Measurements from ENCODE around the gene RUFY1.
"Not testable (repeated sequence)": the region's sequence is repeated elsewhere in the genome, so short reads cannot be mapped to it uniquely, and the experiment has no call there.

The RUFY1 gene, protein sequence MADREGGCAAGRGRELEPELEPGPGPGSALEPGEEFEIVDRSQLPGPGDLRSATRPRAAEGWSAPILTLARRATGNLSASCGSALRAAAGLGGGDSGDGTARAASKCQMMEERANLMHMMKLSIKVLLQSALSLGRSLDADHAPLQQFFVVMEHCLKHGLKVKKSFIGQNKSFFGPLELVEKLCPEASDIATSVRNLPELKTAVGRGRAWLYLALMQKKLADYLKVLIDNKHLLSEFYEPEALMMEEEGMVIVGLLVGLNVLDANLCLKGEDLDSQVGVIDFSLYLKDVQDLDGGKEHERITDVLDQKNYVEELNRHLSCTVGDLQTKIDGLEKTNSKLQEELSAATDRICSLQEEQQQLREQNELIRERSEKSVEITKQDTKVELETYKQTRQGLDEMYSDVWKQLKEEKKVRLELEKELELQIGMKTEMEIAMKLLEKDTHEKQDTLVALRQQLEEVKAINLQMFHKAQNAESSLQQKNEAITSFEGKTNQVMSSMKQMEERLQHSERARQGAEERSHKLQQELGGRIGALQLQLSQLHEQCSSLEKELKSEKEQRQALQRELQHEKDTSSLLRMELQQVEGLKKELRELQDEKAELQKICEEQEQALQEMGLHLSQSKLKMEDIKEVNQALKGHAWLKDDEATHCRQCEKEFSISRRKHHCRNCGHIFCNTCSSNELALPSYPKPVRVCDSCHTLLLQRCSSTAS

GRCh38 chr5:179550511-179551342, at the start of gene RUFY1:
Gene RUFY1, plus strand, starts transcription at chr5:179550554. Its CDS starts 16 bp downstream, at chr5:179550570.
- DNase-seq, result peak; percentile 81

DNA sequence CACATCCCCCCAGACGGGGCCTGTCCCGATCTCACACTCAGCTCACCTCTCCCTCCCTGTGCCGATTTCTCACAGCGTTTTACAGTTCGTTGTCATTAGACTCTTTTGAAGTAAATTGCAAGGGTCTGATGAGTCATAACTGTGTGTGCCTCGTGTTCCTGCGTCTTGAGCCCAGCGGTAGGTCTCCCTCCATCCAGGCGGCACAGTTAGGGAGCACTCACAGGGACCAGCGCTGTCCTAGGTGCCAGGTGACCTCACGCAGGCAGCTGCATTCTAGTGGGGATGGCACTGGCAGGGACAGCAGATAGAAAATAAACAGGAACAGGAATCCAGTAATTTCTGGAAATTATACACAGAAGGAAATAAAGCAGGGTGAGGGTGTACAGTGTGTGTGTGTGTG, 48.4 kb upstream of the RUFY1 start:
- not testable (repeated sequence) for DNase-seq

DNA sequence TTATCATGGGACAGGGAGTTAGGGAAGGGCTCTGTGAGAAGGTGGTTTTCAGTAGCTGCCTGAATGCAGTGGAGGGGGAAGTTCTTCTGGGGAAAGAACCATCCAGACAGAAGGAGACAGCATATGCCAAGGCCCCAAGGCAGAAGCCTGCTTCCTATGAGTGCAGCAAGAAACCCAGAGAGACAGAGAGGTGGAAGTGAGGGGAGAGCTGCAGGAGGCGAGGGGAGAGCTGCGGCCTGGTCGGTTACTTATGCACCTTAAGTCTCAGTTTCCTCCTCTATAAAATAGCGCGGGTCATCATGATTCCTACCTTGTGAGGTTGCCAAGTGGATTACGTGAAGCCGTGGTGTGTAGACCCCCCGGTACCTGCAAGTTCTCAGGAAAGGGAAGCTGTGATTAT, 47.9 kb upstream of the RUFY1 start:
- not testable (repeated sequence) for DNase-seq

DNA sequence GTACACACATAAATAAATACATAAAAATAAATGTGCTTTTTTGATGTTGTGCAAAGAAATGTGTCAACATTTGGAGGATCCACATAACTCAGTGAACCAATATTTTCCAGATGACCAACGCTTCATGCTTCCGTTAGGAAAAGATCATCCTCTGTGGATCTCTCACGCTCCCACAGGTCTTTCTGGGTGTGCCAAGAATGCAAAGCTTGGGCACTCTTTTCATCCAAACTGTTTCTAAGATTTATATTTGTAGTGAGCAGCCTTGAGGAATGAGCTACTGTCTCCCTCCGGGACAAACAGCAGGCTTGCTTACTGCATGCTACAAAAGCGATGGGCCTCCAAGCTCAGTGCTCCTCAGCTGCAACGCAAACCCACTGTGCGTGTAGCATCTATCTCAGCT, 46.2 kb upstream of the RUFY1 start:
- no peak for DNase-seq

- no peak for DNase-seq
These were observed 45.6 kb upstream of the RUFY1 start for GRCh38 chr5:179504600-179505396.

DNA sequence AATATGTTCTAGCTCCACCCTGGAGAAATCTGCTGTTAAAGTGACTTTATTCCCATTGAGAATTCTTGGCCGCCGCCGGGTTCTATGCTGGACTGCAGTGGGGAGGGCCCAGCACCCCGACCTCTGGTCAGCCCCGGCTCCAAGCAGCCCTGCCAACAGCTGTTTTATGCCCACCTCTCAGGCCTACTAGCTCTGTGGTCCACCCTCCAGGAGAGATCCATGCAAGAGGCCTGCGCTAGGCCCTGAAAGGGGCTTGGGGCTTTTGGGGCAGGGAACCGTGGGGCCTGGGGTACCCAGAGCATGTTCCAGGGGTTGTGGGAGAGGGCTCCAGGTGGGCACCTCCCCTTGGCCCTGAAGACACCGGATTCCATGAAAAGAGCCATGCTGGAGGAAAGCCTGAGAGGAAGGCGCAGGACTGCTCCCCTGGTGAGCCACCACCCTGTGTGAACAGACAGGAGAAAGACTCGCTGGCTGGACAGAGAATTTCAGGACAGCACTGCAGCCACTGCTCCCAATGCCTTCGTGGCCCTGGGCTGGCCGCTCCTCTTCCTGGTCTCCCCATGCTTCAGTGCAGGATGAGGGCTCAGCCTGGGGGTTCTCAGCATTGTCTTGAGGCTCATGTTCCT, 44.6 kb upstream of the RUFY1 start:
- DNase-seq, result no peak

DNA sequence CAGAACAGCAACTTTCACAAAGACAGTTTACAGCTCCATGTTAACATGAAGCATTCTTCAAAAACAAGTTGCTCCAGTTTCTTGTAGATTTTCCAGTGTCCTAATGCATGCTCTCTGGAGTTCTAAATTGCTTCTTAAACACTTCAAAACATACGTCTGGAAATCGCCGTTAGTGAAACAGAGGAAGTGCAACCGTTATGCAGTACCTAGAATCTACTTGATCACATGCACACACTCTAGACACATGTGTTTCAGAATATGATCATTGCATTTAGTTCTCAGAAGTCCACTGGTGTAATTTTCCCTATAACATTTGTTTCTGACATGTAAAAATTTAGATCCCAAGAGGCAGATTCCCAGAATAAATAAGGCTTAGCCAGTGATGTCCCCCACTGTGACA, 41.1 kb upstream of the RUFY1 start:
- DNase-seq, result no peak

DNA sequence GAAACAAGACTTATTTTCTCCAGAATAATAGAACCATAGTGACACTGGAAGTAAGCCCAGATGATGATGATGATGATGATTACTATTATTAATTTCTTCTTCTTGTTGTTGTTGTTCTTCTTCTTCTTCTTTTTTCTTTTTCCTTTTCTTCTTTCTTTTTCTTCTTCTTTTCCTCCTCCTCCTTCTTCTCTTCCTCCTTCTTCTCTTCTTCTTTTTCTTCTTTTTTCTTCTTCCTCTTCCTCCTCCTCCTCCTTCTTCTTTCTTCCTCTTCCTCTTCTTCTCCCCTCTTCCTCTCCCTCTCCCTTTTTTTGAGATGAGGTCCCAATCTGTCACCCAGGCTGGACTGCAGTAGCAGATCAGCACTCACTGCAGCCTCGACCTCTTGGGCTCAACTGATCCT, 40.5 kb upstream of the RUFY1 start:
- no peak for DNase-seq

DNA sequence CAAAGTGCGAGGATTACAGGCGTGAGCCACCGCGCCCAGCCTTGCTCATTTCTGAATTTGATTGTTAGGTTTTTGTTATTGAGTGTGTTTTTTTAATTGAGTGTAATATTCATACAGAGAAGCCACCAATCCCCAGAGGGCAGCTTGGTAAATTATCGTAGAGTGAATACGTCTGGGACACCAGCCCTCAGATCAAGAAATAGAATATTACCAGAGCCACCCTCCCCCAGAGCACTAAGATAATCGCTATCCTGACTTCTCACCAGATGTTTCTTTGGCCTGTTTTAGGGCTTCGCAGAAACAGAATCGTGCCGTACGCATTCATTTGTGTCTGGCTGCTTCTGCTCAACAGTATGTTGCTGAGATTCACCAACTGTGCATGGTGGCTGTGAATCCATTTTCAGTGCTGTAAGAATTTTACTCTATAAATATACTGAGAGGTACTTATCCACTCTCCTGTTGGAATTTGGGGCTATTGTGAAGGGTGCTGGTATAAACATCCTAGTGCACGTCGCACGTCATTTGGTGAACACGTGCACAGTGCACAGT, 37.8 kb upstream of the RUFY1 start:
- no peak for DNase-seq

DNA sequence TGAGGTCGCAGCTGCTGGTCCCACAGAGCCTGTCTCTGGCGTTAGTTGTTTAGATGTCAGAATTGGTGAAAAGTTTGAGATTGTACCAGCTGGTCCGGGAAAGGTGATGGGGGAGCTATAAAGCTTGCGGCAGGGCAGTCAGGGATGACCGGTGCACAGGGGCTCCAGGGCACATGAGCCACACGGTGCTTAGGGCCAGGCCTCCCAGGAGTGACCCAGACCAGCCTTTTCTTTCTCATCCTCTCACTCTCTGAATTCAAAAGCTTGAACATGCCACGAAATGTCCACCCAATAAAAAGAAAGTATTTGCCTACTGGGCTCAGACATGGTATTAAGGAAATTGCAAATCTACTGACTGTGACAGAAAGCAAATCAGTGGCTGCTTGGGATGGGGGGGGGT, 34.9 kb upstream of the RUFY1 start:
- DNase-seq, result not testable (repeated sequence)

DNA sequence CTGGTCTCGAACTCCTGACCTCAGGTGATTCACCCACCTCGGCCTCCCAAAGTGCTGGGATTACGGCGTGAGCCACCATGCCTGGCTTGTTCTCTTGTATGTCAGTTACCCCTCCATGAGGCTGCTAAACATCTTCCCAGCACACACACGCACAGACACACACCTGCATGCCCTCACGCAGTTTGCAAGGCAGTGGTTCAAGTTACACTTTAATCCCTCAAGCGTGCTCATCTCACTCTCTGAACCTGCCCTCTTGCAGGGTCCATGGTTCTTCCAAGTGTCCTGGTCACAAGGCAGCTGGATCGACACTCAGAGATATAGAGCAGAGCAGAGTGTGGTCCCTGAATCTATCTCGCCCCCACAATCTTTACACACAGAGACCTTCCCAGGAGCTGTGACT, 34.1 kb upstream of the RUFY1 start:
- no peak for DNase-seq

DNA sequence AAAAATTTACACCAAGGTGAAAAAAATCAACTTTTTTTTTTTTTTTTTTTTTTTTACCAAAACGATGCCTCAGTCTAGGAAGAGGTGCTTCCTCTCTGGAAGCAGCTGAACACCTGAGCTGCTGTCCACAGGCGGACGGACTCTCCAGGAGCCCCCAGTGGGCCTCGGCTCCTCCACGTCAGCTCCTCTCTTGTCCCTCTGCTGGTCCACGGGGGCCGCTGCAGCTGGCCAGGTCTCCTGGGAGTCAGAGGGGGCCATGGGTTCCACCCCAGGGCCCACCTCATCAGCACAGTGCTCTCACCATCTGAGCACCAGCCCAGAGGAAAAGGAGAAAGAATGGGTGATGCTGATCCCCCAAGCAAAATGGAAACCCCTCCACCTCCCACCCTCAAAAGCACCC, 32.6 kb upstream of the RUFY1 start:
- DNase-seq, result not testable (repeated sequence)

DNA sequence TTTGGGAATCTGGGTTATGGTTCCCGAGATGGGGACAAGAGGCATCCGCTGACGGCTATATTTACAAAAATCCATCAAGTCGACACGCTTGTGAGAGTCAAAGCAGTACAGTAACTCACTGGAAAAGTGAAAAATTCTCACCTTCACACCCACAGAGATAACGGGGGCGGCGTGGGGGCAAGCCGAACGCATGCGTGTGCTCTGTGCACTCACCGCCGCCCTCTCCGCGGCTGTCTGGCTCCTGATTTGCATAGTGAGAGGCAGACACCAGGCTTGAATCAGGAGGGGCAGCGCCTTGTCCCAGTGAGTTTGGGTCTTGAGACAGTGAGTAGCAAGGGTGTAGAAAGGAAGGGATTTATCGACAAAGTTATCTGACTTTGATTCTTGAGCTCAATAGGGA, 32.0 kb upstream of the RUFY1 start:
- not testable (repeated sequence) for DNase-seq

DNA sequence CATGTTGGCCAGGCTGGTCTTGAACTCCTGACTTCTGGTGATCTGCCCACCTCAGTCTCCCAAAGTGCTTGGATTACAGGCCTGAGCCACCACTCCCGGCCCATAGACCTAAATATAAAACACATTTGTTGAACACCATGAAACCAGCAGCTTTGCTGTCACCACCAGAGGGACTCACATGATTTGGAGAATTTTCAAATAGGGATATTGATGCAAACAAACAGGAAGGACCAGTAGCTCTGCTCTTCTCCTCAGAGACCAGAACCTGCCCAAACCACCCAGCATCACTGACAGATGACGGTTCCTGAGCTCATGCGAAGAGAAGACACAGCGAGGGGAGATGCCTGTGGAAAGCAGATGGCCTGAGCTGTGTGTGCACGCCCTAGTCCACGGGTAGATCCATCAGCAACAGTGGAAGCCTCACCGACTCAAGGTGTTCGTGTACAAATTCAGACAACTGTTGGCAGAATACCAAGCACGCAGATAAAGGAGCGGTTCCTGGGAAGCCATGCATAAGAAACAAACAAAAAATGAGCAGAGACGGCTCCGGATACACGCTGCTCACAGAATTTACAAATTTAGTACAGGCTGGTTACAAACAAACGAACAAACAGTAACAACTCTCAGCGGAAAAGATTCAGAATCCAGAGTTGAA, 30.8 kb upstream of the RUFY1 start:
- not testable (repeated sequence) for DNase-seq

GRCh38 chr5:179522107-179522506, 28.2 kb upstream of the RUFY1 start:
- DNase-seq, result not testable (repeated sequence)

DNA sequence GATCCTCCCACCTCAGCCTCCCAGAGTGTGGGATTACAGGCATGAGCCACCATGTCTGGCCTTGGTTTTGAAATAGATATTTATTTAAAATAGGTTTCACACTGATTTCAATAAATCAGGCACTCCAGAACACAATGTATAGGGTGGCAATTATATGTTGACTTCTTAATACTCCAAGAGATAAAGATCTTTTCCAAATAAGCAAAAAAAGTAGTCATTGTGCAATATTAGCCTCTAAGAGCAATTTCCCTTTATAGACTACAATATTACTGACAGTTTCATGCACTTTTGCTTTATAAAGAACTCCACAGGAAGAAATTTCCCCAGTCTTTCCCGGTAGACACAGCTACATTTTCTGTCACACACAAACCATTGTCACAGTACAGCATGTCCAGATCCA, 23.4 kb upstream of the RUFY1 start:
- DNase-seq, result no peak

- DNase-seq, result peak; percentile 59
These were observed 20.0 kb upstream of the RUFY1 start for GRCh38 chr5:179530069-179530998.

- no peak for DNase-seq
These were observed 17.3 kb upstream of the RUFY1 start for GRCh38 chr5:179533024-179533423.

DNA sequence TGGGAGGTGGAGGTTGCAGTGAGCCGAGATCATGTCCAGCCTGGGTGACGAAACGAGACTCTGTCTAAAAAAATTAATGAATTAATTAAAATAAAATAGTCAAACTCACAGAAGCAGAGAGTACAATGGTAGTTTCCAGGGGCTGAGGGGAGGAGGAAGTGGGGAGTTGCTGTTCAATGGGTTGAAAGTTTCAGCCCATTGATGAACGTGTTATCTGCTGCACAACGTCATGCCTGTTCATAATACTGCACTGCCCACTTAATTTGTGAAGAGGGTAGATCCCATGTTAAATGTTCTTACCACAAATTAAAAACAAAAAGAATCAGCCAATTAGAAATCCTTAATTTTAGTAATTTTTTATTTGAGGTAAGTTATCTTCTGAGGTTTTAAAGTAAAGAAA, 16.4 kb upstream of the RUFY1 start:
- DNase-seq, result no peak

DNA sequence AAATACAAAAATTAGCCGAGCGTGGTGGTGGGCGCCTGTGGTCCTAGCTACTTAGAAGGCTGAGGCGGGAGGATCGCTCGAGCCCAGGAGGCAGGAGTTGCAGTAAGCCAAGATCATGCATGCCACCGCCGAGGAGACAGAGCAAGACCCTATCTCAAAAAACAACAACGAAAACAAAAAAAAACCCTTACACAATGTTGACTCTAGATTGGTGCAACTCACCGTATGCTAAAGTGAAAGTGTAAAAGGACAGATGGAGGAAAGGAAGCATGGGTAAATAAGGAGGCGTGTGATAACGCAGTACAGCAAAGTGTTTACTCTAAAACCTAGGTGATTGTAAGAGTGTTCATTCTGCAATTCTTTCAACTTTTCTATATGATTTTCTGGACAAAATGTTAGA, 15.9 kb upstream of the RUFY1 start:
- DNase-seq, result no peak
